HS-27A (cell line): ENCODE data around the gene OS9.

ENCODE experiments used
- DNase-seq: peaks from one replicate; pipeline ENCODE4 v3.0.0-alpha.2; 2012; ENCODE audit warnings: low read depth, missing footprints

OS9 gene

GRCh38 chr12:57737467-57738460, 43.8 kb downstream of the OS9 start:
- DNase-seq, result no peak

- no peak for DNase-seq
These were observed 44.8 kb downstream of the OS9 start, which contains the start of gene AGAP2 for GRCh38 chr12:57738661-57739237. TSS of gene AGAP2 (minus strand) at chr12:57738742. CDS start at chr12:57738246, 496 bp downstream.

DNA sequence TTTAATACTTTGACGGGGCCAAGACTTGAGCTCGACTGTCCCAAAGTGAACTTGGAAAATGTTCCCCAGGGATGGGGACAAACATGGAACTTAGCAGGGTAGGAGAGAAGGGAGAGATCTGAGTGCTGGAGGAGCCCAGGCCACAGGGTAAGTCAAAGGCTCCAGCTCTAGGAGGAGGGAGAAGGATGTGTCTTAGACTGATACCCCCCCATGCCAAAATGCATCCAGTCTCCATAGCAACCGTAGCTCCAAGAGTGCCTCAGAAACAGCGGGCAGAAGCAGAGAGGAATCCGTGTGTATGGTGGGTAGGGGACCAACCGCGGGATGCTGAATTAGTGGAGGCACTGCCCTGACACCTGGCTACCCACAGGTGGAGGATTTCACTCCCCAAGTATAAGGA, 45.5 kb downstream of the OS9 start:
- DNase-seq, result no peak

DNA sequence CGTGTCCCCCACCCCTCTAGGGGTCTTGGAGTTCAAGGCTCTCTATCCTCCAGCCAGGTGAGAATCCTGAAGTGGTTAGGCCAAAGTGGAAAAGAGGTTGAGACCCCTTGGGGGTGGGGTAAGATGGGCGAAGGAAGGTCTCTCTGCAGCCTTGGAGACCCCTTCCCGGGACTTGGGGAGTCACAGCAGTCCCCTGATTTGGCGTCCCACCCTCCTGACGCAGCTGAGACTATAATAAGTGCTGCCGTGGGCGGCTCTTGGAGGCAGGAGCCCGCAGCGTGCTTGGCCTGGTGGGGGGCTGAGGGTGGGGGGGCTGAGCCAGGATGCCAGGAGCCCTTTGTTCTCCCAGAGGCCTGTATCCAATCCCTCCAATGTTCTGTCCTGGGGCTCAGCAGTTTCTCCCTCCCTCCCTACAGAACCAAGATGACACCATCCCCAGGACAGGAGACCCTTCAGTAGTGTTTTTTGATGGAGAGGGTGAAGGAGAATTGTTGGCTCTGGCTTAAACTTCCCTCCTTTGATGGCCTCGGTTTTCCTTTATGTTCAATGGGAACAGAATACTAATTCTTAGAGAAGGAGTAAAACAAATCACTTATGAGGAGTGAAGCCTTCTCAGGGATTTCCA, 46.1 kb downstream of the OS9 start:
- DNase-seq, result no peak

DNA sequence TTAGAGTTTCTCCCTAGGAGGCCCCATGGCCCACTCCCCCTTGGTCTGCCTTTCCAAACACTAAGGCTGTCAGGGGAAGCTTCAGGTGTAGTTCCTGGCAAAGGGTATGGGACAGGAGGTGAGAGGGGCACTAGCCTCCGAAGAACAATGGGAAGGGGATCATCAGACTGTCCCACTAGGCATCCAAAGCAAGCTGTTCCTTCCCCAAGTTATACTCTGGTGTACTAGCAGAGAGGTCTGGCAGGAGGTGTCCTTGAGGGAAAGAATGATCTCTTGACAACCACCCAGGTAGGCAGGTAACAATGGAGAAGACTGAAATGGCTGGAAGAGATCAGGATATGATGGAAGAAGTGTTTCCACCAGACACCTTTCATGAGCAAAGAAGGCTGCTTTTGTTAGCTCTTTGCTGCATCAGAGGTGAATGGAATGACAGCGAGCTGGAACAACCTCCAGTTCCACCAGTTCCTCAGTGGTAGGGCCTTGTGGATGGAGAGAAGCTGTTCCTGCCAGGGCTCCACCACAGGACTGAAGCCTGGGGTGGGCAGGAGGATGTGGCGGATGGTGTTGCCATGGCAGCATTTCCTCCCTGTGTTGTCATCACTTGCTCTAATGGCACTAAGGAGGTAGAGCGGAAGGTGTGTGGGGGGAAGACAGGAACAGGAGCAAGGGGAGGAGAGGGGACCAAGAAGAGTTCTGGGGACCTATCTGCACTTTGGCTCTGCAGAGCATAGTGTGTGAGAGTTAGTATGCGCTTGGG, 46.9 kb downstream of the OS9 start:
- DNase-seq, result no peak

DNA sequence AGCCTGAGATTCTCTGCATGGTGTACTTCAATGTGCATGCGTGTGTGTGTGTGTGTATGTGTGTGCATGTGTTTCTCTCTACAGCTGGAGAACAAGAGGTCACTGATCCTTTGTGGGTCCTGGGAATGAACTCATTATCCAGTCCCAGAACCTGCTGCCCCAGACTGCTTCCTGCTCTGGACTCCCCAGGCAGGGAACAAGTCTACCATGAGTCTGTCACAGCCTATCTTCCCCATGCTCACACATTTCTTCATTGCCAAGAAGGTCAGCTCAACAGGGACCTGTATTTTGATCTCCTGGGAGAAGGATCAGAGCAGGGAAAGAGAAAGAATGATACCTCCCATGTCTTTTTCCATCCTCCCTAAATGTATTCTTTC, 47.5 kb downstream of the OS9 start:
- DNase-seq, result no peak

DNA sequence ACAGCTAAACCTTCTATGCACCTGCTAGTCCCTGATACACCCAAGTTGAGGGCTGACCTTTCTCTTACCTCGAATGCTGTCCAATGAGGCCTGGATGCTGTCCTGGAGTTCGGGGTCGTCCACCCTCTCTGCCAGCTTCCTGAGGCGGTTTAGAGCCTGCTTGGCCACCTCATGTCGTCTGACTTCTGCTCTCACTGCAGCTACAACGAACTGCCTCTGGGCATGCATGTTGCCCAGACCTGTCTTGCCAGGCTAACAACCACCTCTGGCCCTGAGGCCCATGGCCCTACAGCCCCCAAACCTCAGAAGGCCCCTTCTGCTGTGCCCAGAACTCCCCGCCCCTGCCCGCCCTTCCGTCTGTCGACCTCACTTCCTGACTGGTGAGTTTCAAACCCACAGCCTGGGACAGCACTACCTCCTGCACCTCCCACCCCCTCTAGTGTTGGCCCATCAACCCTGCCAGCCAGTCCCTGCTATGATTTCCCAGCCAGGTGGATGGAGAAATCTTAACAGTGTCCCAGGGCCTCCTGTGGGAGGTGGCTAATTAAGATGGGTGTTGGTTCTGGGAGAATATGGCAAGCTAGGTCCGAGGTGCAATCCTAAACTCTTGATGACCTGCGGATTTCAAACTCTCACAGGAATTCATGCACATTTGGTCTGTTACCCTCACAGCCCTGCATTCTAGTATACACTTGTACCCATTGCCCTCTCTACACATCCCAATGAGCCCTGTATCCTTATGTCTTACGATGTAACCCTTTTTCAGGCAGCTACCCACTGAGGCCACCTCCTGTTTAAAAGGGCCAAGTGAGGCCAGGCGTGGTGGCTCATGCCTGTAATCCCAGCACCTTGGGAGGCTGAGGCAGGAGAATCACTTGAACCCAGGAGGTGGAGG, 48.2 kb downstream of the OS9 start:
- no peak for DNase-seq

DNA sequence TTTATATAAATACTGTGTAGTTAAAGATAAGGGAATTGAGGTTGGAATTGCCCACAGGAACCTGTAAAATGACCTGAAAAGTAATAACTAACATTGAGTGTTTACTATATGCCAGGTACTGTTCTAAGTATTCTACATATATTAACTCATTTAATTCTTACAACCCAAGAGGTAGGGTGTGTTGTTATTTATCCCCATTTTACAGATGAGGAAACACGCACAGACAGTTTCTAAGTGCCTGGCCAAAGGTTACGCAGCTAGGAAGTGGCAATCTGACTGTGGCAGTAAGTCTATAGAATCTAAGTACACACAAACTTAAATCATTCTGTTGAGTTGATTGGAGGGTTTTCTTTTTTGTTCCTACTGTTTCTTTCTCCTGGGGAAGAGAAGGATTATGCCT, 49.8 kb downstream of the OS9 start:
- DNase-seq, result no peak

GRCh38 chr12:57744194-57744776, 50.4 kb downstream of the OS9 start:
- DNase-seq, result peak; percentile 54

DNA sequence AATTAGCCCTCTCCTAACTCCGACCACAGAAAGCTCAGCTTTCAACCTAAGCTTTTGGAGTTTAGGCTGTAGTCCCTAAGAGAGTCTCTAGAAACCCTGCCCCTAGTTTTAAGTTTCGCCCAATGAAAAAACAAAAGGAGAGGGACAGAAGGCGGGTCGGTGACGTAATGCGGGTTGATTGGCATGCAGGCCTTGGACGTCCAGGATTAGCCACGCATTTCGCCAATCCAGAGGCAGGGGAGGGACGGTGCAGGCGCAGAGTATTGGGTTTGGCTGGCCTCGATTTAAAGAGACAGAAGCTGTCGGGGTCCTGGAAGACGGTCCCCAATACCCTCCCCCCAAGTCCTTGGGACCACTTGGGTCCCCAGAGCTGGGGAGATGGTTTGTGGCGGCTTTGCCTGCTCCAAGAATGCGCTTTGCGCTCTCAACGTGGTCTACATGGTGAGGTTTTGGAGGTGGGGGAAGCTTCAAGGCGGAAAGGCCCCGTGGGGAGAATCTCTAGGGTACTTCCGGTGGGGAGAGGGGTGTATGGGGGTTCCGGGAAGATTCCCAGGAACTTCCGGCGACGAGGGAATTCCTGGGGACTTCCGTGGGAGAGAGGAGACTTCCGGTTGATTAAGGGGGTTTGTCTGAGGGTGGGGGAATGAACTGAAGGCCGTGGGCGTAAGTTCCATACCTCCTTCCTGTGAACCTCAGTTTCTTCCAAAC, 51.0 kb downstream of the OS9 start, which contains the start of gene TSPAN31:
TSS of gene TSPAN31 (plus strand) at position 263 of the 708 bp plus-strand sequence. CDS start at position 379, 116 bp downstream.
- DNase-seq, result peak; percentile 97

GRCh38 chr12:57745485-57745881, 51.6 kb downstream of the OS9 start:
- DNase-seq, result no peak

DNA sequence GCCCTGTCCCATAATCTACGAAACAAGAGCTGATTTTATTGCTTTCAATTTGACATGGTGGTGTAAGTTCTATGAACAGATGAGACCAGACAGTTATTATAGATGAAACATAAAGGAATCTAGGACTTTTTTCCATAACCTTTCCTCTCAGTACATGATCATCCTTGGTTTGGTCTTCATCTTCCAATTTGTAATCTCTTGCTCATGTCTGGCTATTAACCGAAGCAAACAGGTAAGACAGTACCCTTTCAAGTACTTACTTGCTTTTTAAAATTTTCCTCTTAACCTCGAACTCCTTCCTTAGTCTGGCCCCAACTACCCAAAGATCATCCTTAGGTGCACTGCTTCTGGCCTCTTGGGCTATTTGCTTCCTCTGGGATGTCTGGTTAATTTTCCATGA, 52.1 kb downstream of the OS9 start:
- no peak for DNase-seq

DNA sequence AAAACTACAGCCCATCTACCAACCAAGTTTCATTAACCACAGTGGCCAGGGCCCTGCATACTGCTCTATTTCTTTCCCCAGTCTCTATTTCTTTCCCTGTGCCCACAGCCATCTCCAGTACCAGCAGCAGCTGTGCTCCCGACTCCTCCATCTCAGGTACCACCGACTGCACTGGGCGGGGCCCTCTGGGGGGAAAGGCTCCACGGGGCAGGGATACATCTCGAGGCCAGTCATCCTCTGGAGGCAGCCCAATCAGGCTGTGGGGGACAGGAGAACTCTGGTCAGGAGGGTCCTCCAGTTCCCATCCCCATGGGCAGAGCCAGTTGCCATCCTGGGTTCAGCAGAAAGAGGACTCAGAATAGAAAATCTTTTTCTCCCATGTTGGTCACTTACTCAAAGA, 55.1 kb downstream of the OS9 start:
- no peak for DNase-seq

DNA sequence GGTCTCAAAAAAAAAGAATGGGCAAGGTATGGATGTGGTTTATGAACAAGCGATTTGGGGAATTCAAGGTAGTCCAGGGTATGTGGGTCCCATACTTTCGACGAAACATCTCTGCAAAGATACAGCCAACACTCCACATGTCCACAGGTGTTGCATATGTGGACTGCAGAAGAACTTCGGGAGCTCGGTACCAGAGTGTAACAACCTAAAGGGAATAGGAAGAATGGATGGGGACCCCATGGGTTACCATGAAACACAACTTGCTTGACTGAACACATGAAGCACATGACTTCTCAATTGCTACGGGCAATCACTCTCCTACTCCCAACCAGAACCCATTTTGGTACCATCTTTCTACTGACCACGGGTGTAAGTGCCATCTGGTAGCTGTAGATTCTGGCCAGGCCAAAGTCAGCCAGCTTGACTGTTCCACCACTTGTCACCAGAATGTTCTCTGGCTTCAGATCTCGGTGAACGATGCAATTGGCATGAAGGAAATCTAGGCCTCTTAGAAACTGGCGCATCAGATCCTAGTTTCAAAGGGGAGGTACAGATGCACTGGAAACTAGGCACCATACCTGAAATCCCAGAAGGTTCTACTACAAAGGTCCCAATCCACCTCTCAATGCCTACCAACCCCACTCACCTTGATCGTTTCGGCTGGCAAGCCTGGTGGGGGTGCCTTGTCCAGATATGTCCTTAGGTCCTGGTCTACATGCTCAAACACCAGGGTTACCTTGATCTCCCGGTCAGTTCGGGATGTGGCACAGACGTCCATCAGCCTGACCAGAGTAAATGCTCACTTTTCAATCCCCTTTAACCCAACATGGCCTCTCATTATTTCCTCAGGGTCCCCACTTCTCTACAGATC, 56.9 kb downstream of the OS9 start:
- no peak for DNase-seq

DNA sequence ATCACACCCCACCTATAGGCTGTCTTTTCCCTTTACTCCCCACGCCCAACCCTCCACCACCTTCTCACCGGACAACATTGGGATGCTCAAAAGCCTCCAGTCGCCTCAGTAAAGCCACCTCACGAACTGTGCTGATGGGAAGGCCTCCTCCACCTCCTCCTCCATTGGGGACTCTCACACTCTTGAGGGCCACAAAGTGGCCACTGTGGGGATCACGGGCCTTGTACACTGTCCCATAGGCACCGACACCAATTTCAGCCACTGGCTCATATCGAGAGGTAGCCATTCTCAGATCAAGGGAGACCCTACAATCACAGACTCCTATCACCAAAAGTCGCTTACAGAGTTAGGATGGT, 57.5 kb downstream of the OS9 start:
- DNase-seq, result no peak

DNA sequence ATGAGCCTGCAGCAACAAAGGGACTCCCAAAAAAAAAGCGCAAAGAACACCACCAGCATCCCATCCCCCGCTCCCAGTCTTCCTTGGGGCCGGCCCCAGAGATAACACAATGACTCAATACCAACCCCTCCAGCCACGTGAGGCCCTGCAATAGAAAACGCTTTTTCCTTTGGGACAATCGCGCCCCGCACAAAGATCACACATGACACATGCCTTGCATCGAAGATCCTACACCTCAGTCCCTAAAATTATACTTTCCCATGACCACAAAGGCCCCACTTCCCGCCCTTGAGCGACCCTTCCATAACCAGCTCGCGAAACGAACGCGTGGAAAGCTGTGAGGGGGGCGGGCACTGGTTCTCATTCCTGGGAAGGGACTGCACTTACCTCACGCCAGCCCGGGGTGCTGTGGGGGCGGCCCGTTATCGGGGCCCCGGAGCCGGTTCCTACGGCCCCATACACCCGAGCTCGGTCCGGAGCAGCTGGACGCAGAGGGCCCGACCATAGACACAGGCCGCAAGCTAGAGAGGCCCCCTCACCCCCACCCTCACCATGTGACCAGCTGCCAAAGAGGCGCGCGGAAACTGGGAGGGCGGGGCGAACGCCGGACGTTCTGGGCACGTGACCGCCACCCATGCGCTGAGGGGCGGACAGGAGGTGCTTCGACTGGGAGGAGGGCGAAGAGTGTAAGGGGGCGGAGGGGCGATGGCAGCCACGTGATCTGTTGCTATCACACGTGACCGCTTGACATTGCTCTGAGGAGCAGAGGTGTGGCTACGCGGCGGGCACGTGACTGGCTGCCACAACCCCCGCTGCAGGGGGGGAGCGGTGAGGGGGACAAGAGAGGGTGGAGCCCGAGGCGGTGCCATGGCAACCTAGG, 58.1 kb downstream of the OS9 start, which contains the start of gene CDK4:
TSS of gene CDK4 (minus strand) at position 523 of the 880 bp plus-strand sequence. CDS start 593 bp downstream, outside the sequence.
- DNase-seq, result peak; percentile 95

GRCh38 chr12:57752668-57753000, 58.7 kb downstream of the OS9 start:
- no peak for DNase-seq

DNA sequence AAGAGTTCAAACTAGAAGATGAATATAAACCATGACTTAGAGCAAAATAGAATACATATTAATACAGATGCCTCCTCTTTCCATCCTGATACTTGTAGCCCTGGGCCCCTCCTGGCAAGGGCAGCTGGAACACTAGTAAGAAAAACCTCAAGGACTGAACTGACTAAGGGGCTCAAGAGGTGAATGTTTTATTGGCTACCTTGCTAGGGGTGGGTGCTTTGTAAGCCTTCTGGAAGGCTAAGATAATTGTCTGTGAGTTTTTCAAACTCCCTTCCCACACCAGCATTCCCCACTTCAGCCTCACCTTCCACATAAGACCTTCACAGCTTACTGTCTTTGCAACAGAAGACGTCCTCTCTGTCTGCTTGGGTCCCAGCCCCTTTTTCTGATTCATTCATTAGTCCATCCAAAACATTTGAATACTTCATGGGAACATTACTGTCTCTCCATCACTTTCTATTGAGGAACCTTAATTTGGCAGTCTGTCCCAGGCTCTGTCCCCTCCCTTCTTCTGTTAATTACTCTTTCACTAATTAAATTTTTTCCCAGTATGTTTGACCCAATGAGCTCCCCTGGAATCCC, 59.9 kb downstream of the OS9 start:
- no peak for DNase-seq
